Upper lobe of left lung (tissue), 6 donors: ENCODE data around the gene GLS. TPM values are rescaled to one million over a fixed set of nuclear protein-coding genes. Genes with fewer than 3 reads are reported as not detected.

Experiments
- ATAC-seq, 2 donors: fragments of 200-7000 bp; cut with Tn5 transposase; one replicate each; pipeline ENCODE4 v1.9.1; 2022; ENCODE audit warnings: mild to moderate bottlenecking in 2 of 2, moderate library complexity in 2 of 2; ENCODE audit not compliant: low FRiP score in 2 of 2
- DNase-seq, 2 donors: peaks; one replicate each; pipeline ENCODE4 v3.0.0-alpha.2; 2019 to 2020
- H3K27ac ChIP-seq, 4 donors: fragments of 200-600 bp; sonication (generic); one replicate each; pipeline ENCODE4 v1.5.1; 2016 to 2019
- H3K27me3 ChIP-seq, 4 donors: fragments of 200-600 bp; sonication (generic); one replicate each; pipeline ENCODE4 v1.5.1; 2017 to 2019
- H3K36me3 ChIP-seq, 4 donors: fragments of 200-600 bp; sonication (generic); one replicate each; pipeline ENCODE4 v1.5.1; 2016 to 2019
- H3K4me1 ChIP-seq, 4 donors: fragments of 200-600 bp; sonication (generic); one replicate each; pipeline ENCODE4 v1.5.1; 2018 to 2019
- H3K4me3 ChIP-seq, 4 donors: fragments of 200-600 bp; sonication (generic); one replicate each; pipeline ENCODE4 v1.5.1; 2017 to 2019; ENCODE audit warnings: mild to moderate bottlenecking in 2 of 4, moderate library complexity in 1 of 4
- H3K9me3 ChIP-seq, 4 donors: fragments of 200-600 bp; sonication (generic); one replicate each; pipeline ENCODE4 v1.5.1; 2018 to 2019
- CTCF ChIP-seq, 6 experiments: fragments of 450-650 bp in 4 of 6; fragments of 200-600 bp in 2 of 6; sonication (generic) in 2 of 6; IDR thresholded peaks; one replicate each; pipeline ENCODE4 v1.5.1; 2016 to 2019; ENCODE audit warnings: antibody characterized with exemption in 6 of 6
- EP300 ChIP-seq, 4 donors: sonication (generic); formaldehyde crosslinking; IDR thresholded peaks; one replicate each; pipeline ENCODE4 v1.5.1; 2017; ENCODE audit warnings: antibody characterized with exemption in 4 of 4, control low read depth in 2 of 4
- POLR2A ChIP-seq, 4 donors: fragments of 450-650 bp; IDR thresholded peaks; one replicate each; pipeline ENCODE4 v1.5.1; 2016 to 2017; ENCODE audit warnings: antibody characterized with exemption in 4 of 4, mild to moderate bottlenecking in 2 of 4
- POLR2AphosphoS5 ChIP-seq, 2 donors: sonication (generic); formaldehyde crosslinking; IDR thresholded peaks; one replicate each; pipeline ENCODE4 v1.5.1; 2017; ENCODE audit warnings: antibody characterized with exemption in 2 of 2
- WGBS, 2 donors: methylation state at CpG; one replicate each; pipeline ENCODE4 v1.1.5; 2017 to 2018; 5-methylcytosine and 5-hydroxymethylcytosine counted together
- total RNA-seq, 6 donors: library from RNA; depleted of rRNA in 4 of 6; stranded (reverse); fragments of >200 nt in 4 of 6; gene quantifications; one replicate each; pipeline versions ENCODE4 v1.1.0 to v1.2.1, GENCODE V29; 2016 to 2021
- donor health status: DM: no; HTN: no; CAD: no; lungs with moderate emphysema.
- donor health status: DM: no; HTN: yes; CAD: no; lungs with severe emphysema.

GLS gene
- total RNA-seq, 6 donors from 2014 or later = 126 to 401 (median 189) TPM

DNA sequence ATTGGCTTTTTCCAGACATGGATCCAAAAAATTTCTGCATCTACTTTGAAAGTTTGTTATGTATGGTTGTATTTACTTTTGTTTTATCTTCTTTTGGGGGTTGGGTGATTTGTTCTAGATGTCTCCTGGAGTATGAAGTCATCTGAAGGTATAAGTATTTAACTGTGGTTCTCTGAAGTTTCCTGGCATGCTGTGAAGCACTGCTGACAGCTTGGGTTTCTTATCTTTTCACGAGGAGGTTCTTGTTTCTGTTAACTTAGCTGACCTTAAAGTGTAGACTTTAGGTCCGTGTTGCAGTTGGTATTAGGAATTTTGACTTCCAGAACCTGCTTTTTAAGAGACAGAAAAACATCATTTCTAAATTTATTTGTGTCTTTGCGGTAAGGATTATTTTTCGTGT is 15.9 kb downstream of the GLS start:
- ATAC-seq (no peak), DNase-seq (no peak)
- H3K27ac ChIP-seq = peak overlapping the region in 1 of 4 donors; percentile 0
- H3K9me3 ChIP-seq = no peaks in the 10 kb centered on the region
- peaks cover 0 to 46% (median 9%) of the 10 kb centered on the region in 4 donors for H3K36me3 ChIP-seq
- no peak overlapping the region for H3K4me3 ChIP-seq
- H3K4me1 ChIP-seq = peaks cover 5 to 22% (median 8%) of the 10 kb centered on the region in 4 donors
- H3K27me3 ChIP-seq = no peaks in the 10 kb centered on the region
- 59 to 63% methylated on average over 4 of the region's 4 CpGs for WGBS, 2 donors
- TF ChIP-seq CTCF (IDR thresholded peaks at IDR 0.05) (no peak), POLR2AphosphoS5 (IDR thresholded peaks at IDR 0.05) (no peak), EP300 (IDR thresholded peaks at IDR 0.05) (no peak), POLR2A (IDR thresholded peaks at IDR 0.05) (no peak)

- Histone ChIP-seq H3K27me3 (no peaks in the 10 kb centered on the region), H3K36me3 (peaks cover 0 to 78% (median 15%) of the 10 kb centered on the region in 4 donors), H3K4me3 (no peak overlapping the region), H3K9me3 (no peaks in the 10 kb centered on the region), H3K4me1 (no peaks in the 10 kb centered on the region), H3K27ac (no peak overlapping the region)
- 82 to 91% methylated on average over 1 of the region's 1 CpG for WGBS, 2 donors
- TF ChIP-seq POLR2AphosphoS5 (IDR thresholded peaks at IDR 0.05) = no peak
- TF ChIP-seq POLR2A (IDR thresholded peaks at IDR 0.05) = no peak
- no peak for TF ChIP-seq EP300 (IDR thresholded peaks at IDR 0.05)
- TF ChIP-seq CTCF (IDR thresholded peaks at IDR 0.05) = no peak
- ATAC-seq = no peak
- DNase-seq = no peak
These were observed 23.3 kb downstream of the GLS start for GRCh38 chr2:190903693-190904450.

- Histone ChIP-seq H3K4me1 (no peaks in the 10 kb centered on the region), H3K4me3 (no peak overlapping the region), H3K27ac (no peak overlapping the region), H3K36me3 (peaks cover 0 to 75% (median 15%) of the 10 kb centered on the region in 4 donors), H3K9me3 (no peaks in the 10 kb centered on the region), H3K27me3 (no peaks in the 10 kb centered on the region)
- DNase-seq (no peak), ATAC-seq (no peak)
- 86 to 90% methylated on average over 3 of the region's 3 CpGs for WGBS, 2 donors
- TF ChIP-seq POLR2A (IDR thresholded peaks at IDR 0.05) = no peak
- TF ChIP-seq CTCF (IDR thresholded peaks at IDR 0.05) = no peak
- no peak for TF ChIP-seq EP300 (IDR thresholded peaks at IDR 0.05)
- TF ChIP-seq POLR2AphosphoS5 (IDR thresholded peaks at IDR 0.05) = no peak
These were observed 24.1 kb downstream of the GLS start for GRCh38 chr2:190904640-190905261.

GRCh38 chr2:190908532-190908931 is 27.9 kb downstream of the GLS start:
- ATAC-seq = no peak
- Histone ChIP-seq H3K4me3 (no peak overlapping the region), H3K27ac (no peak overlapping the region), H3K36me3 (peaks cover 0 to 61% (median 4%) of the 10 kb centered on the region in 4 donors), H3K27me3 (no peaks in the 10 kb centered on the region), H3K4me1 (peaks cover 0 to 15% (median 4%) of the 10 kb centered on the region in 4 donors), H3K9me3 (no peaks in the 10 kb centered on the region)
- TF ChIP-seq CTCF (IDR thresholded peaks at IDR 0.05) (no peak), EP300 (IDR thresholded peaks at IDR 0.05) (no peak), POLR2AphosphoS5 (IDR thresholded peaks at IDR 0.05) (no peak), POLR2A (IDR thresholded peaks at IDR 0.05) (no peak)
- DNase-seq = no peak
- 97% methylated on average over 5 of the region's 5 CpGs for WGBS, 2 donors
